Measurements from ENCODE around the gene ALS2CL.
"Not testable (repeated sequence)": the region's sequence is repeated elsewhere in the genome, so short reads cannot be mapped to it uniquely, and the experiment has no call there.

The ALS2CL gene, protein sequence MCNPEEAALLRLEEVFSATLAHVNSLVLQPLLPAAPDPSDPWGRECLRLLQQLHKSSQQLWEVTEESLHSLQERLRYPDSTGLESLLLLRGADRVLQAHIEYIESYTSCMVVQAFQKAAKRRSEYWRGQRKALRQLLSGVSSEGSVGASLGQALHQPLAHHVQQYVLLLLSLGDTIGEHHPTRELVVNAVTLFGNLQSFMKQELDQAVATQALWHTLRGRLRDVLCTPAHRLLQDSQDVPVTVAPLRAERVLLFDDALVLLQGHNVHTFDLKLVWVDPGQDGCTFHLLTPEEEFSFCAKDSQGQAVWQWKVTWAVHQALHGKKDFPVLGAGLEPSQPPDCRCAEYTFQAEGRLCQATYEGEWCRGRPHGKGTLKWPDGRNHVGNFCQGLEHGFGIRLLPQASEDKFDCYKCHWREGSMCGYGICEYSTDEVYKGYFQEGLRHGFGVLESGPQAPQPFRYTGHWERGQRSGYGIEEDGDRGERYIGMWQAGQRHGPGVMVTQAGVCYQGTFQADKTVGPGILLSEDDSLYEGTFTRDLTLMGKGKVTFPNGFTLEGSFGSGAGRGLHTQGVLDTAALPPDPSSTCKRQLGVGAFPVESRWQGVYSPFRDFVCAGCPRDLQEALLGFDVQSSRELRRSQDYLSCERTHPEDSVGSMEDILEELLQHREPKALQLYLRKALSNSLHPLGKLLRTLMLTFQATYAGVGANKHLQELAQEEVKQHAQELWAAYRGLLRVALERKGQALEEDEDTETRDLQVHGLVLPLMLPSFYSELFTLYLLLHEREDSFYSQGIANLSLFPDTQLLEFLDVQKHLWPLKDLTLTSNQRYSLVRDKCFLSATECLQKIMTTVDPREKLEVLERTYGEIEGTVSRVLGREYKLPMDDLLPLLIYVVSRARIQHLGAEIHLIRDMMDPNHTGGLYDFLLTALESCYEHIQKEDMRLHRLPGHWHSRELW

GRCh38 chr3:46693038-46693891, at the start of gene ALS2CL:
Gene ALS2CL, minus strand, starts transcription at chr3:46693679. Its CDS starts 4,239 bp downstream, at chr3:46689440.
- DNase-seq, result peak; percentile 78 to 80

GRCh38 chr3:46742992-46743585, 49.6 kb upstream of the ALS2CL start:
- no peak for DNase-seq

- DNase-seq, result not testable (repeated sequence)
These were observed 46.1 kb upstream of the ALS2CL start for GRCh38 chr3:46739565-46739964.

- DNase-seq, result no peak
These were observed 43.9 kb upstream of the ALS2CL start for GRCh38 chr3:46737329-46737731.

DNA sequence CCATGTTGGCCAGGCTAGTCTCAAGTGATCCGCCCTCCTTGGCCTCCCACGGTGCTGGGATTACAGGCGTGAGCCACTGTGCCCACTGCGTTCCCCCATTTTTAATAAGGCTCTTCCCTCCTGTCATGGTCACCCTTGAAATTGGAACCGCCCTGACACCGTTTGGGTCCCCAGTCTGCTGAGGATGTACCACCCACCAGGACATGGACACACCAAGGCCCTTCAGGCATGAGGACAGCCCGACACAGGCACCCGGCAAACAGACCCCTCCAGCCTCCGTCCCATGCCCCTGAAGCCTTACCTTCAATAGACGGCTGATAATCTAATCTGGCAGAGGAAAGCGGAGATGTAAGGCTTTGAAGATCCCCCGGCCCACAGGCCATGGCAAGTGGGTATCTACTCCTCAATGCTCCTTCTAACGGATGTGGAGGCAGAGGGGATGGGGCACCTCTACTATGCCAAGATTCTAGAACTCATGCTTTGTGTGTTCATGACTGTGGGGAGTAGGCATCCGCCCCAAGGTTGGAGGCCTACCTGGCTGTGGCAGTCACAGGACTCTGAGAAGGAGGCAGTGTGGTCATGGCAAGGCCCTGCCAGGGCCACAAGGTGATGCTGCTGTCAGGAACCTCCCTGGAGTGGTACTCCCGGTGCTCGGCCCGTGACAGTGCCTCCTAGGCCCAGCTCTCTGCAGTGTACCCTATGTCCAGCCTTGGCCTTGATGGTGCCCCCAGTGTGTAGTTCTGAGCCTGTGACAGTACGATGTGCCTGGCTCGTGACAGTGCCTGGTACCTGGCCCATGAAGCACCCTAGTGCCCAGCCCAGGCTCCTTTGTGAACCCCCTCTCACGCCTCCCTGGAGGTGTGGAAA, 42.8 kb upstream of the ALS2CL start:
- no peak for DNase-seq

DNA sequence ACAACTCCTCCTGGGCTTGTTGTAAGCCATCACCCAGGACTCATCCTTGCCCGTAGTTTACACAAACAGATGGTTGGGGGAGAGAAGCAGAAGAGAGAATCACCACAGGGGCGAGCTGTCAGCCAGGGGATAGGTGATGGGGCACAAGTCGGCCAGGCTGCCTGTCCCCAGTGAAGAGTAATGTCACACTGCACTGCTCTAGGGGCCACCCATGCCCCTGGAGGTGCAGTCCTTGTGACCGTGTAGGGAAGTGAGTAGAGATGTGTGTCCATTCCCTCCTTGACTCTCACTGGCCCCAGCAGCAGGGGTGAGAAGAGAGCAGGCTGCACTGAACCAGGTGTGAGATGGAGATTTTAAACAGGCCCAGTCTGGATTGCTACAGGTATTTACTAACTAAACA, 41.3 kb upstream of the ALS2CL start:
- no peak for DNase-seq

GRCh38 chr3:46733026-46733800, 39.7 kb upstream of the ALS2CL start:
- DNase-seq, result no peak

DNA sequence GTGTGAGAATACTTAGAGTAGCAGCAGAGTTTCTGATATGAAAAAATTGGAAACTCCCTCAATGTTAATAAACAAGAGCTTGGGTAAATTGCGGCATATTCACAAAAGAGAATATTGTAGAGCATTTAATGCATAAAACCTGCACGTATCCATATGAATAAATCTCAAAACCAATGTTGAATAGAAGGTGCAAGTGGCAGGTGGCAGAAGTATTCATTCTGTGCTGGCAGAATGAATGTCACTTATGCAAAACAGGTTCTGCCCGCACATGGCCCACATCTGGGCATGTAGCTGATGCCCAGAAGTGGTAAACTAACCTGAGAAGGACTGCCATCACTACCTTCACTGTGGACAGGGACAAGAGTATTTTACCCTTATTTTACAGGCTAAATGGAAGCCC, 38.3 kb upstream of the ALS2CL start:
- no peak for DNase-seq

GRCh38 chr3:46730819-46731218, 37.3 kb upstream of the ALS2CL start:
- no peak for DNase-seq

GRCh38 chr3:46729038-46729437, 35.6 kb upstream of the ALS2CL start:
- no peak for DNase-seq

DNA sequence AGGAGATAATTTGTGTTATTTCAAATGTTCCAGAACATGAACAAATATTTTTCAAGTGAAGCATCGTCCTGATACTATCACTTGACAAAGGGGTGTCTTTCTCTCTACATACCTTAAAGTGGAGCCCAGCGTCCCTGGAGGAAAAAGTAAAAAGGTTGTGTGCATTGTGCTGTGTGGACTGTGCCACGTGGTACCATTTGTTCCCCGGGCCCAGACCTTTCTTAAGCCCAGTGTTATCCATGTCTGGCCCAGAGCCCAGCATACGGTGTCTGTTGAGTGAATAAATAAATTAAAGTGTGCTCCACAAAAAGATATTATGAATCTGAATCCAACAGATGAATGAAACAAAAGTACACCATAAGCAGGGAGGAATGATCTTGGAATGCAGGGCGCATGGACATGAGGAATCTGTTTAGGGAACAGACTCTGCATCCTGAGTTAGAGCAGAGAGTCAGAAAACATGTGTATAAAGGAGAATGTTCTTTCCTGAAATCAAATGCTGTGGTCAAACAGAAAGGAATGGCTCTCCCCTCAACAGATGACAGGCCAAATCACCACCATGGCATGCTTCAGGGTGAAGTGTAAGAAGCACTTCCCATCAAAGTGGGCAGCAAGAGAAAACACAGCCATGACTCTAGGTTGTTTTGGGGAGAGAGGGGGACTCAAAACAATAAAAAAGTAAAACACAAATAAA, 32.3 kb upstream of the ALS2CL start:
- no peak for DNase-seq

DNA sequence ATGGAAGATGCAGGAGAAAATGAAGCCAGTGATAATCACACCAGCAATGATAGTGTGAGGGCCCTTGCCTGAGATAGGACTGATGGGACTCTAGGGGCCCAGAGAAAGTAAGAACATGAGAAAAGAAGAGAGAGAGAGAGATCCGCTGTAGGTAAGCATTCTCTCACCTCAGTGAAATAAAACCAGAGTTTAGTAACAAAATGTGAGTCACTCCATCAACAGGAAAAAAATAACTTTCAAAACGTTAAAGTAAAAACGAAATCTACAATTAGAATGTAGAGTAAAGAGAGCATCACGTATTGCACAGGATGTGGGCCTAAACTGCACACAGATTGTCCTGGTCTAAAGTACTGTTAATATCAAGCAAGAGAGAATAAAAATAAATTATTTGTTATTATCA, 30.9 kb upstream of the ALS2CL start:
- no peak for DNase-seq

GRCh38 chr3:46722443-46722842, 29.0 kb upstream of the ALS2CL start:
- no peak for DNase-seq

DNA sequence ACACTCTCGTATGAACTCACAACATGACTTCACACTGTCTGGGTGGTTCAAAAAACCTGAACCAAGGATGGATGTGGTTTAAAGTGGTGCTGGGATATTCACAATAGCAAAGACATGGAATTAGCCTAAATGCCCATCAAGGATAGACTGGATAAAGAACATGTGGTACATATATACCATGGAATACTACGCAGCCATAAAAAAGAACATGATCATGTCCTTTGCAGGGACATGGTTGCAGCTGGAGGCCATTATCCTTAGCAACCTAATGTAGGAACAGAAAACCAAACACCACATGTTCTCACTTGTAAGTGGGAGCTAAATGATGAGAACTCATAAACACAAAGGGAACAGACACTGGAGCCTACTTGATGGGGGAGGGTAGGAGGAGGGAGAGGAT, 27.5 kb upstream of the ALS2CL start:
- no peak for DNase-seq

DNA sequence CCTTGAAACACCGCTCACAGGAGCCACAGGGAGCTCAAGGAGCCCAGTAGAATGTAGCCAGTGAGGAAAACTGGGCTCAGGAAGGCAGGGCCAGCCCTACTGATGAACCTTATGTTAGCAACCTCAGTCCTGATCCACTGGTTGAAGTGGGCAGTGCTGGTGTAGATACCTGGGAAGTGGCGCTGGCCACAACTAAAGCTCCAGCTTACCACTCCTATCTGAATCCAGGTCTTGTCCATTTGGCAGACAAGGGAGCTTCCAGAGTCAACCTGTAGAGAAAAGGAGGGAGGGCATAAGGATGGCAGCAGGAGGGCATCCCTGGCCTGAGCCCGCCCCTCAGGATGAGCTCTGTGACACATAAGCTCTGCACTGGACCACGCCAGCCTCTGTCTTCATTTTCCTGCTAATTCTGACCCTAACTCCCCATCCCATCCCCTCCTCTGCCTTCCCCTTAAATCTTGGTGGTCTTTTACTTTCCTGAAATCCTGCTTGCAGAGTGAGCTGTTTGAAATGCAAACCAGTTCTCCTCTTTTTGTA, 26.3 kb upstream of the ALS2CL start:
- no peak for DNase-seq

DNA sequence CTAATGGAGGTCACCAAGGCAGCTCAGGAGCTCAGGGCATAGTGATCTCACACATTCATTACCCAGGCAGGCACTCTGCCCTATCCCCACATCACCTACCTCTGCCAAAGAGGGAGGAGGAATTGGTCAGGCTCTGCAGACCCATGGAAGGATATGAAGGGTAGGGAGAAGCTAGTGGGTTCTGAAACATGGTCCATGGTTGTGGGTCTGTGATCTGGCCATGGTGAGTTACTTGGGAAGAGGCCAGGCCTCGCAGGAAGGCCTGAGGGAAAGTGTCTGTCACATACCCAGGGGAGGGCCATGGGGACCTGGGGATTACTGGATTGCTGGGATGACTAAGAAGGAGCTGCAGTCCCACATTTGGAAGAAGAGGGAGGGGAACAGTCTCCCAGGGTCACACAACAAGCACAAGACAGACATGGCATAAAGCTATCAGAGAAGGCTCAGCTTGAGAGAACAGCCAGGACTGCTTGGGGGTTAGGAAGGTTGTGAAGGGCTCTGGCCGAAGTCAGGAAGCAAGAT, 25.6 kb upstream of the ALS2CL start:
- no peak for DNase-seq

DNA sequence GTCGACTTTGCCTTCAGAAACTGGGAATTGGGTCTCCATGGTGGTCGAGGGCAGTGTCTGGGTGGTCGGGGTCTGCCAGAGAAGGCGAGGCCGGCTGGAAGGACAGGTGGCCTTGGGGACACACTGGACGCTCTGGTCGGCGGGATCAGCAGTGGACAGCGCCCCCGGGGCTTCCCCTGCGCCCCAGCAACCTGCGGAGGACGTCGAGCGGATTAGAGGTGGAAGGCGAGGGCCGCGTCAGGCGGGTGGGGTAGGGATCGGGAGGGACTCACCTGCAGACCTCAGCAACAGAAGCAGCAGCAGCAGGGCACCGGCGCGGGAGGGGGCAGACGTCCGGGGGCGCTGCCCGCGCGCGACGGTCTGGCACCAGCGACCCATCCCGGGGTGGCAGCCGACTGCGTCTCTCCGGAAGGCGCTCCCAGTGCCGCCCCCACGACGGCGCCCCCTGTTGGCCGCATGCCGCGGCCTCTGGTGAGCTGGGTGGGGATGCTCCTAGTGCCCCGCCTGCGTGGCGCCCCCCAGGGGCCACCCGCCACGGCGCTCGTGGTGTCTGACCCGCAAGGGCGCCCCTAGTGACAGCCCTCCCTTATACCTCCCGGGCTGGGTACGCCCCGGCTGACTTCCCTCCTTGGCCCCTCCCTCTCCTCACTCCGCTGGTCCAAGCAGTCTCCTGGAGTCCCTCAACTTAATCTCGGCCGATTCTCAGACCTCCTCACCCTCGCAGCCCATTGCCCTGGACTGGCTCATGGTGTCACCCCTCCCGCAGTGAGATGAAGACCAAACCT, 24.2 kb upstream of the ALS2CL start, which contains the start of gene PRSS50:
TSS of gene PRSS50 (minus strand) at position 423 of the 785 bp plus-strand sequence. CDS start at position 378, 45 bp downstream.
- no peak for DNase-seq
